GM23338 (cell line): ENCODE results near the gene CDK14. TPM values are rescaled to one million over a fixed set of nuclear protein-coding genes. Genes with fewer than 3 reads are reported as not detected.

ENCODE experiments used
- ATAC-seq: fragments of 200-7000 bp; cut with Tn5 transposase; 3 replicates; pipeline ENCODE4 v1.9.1; 2020
- DNase-seq: peaks from one replicate; pipeline ENCODE4 v3.0.0-alpha.2; 2015; ENCODE audit warnings: low spot score
- H2AFZ ChIP-seq: fragments of 200-600 bp; sonication (generic); 2 replicates; pipeline ENCODE4 v1.8.0; 2016; ENCODE audit warnings: antibody characterized with exemption, mild to moderate bottlenecking, moderate library complexity
- H3F3A ChIP-seq: fragments of 200-600 bp; sonication (generic); replicated peaks from 2 replicates; pipeline ENCODE4 v1.8.0; 2017; ENCODE audit warnings: antibody characterized with exemption, mixed run types, low read depth
- H3K27ac ChIP-seq: fragments of 200-600 bp; sonication (generic); 2 replicates; pipeline ENCODE4 v1.6.1; 2016; ENCODE audit warnings: low read depth
- H3K27me3 ChIP-seq: fragments of 200-600 bp; sonication (generic); 2 replicates; pipeline ENCODE4 v1.8.0; 2016; ENCODE audit warnings: mild to moderate bottlenecking, mixed run types, moderate library complexity; ENCODE audit not compliant: insufficient read depth
- H3K36me3 ChIP-seq: fragments of 200-600 bp; sonication (generic); 2 replicates; pipeline ENCODE4 v1.8.0; 2016; ENCODE audit warnings: mild to moderate bottlenecking; ENCODE audit not compliant: insufficient read depth
- H3K4me1 ChIP-seq: fragments of 200-600 bp; sonication (generic); 2 replicates; pipeline ENCODE4 v1.8.0; 2016; ENCODE audit warnings: mild to moderate bottlenecking, moderate library complexity; ENCODE audit not compliant: insufficient read depth
- H3K4me2 ChIP-seq: fragments of 200-600 bp; sonication (generic); 2 replicates; pipeline ENCODE4 v1.7.1; 2017; ENCODE audit warnings: mixed run types
- H3K4me3 ChIP-seq: fragments of 200-600 bp; sonication (generic); 2 replicates; pipeline ENCODE4 v1.6.1; 2016; ENCODE audit warnings: mixed run types
- H3K79me2 ChIP-seq: fragments of 200-600 bp; sonication (generic); replicated peaks from 2 replicates; pipeline ENCODE4 v1.8.0; 2017; ENCODE audit warnings: mild to moderate bottlenecking; ENCODE audit not compliant: insufficient read depth
- H3K9me2 ChIP-seq: fragments of 200-600 bp; sonication (generic); 2 replicates; pipeline ENCODE4 v1.8.0; 2017; ENCODE audit not compliant: insufficient read depth
- H4K20me1 ChIP-seq: fragments of 200-600 bp; sonication (generic); replicated peaks from 2 replicates; pipeline ENCODE4 v1.8.0; 2017; ENCODE audit warnings: mild to moderate bottlenecking; ENCODE audit not compliant: insufficient read depth
- H3K27ac Mint-ChIP-seq: 2 replicates; pipeline ENCODE4 v1.8.0; 2020; ENCODE audit warnings: inconsistent platforms, mild to moderate bottlenecking, moderate library complexity, mixed read lengths
- H3K27me3 Mint-ChIP-seq: 3 replicates; pipeline ENCODE4 v1.8.0; 2022; ENCODE audit warnings: low read depth, mild to moderate bottlenecking, moderate library complexity, mixed read lengths, inconsistent platforms; ENCODE audit not compliant: insufficient read depth, poor library complexity
- H3K36me3 Mint-ChIP-seq: 3 replicates; pipeline ENCODE4 v1.8.0; 2021; ENCODE audit warnings: low read depth, mild to moderate bottlenecking, inconsistent platforms, moderate library complexity, mixed read lengths
- H3K4me1 Mint-ChIP-seq: 3 replicates; pipeline ENCODE4 v1.8.0; 2020; ENCODE audit warnings: mild to moderate bottlenecking, inconsistent platforms, mixed read lengths
- H3K4me3 Mint-ChIP-seq: 3 replicates; pipeline ENCODE4 v1.8.0; 2021; ENCODE audit warnings: moderate library complexity, mild to moderate bottlenecking, inconsistent platforms, mixed read lengths
- H3K9me3 Mint-ChIP-seq: 3 replicates; pipeline ENCODE4 v1.8.0; 2020; ENCODE audit warnings: moderate library complexity, mild to moderate bottlenecking, inconsistent platforms, mixed read lengths
- CREB1 ChIP-seq: fragments of 250-450 bp; sonication (Bioruptor Pico); IDR thresholded peaks from 2 replicates; pipeline ENCODE4 v1.5.0; 2020; ENCODE audit warnings: low read depth, mild to moderate bottlenecking, moderate library complexity
- EZH2 ChIP-seq: fragments of 200-600 bp; sonication (generic); IDR thresholded peaks from one replicate; pipeline ENCODE4 v1.8.0; 2017; ENCODE audit warnings: antibody characterized with exemption, mild to moderate bottlenecking, low read depth; ENCODE audit not compliant: unreplicated experiment
- EZH2phosphoT487 ChIP-seq: fragments of 200-600 bp; sonication (generic); IDR thresholded peaks from one replicate; pipeline ENCODE4 v1.8.1; 2018; ENCODE audit warnings: antibody characterized with exemption; ENCODE audit not compliant: unreplicated experiment
- JUNB ChIP-seq: IDR thresholded peaks from one replicate; pipeline ENCODE4 v1.6.1; 2016; ENCODE audit warnings: antibody characterized with exemption; ENCODE audit not compliant: unreplicated experiment
- POLR2AphosphoS5 ChIP-seq: IDR thresholded peaks from 2 replicates; pipeline ENCODE4 v1.6.1; 2016; ENCODE audit warnings: antibody characterized with exemption, low read depth
- STAT1 ChIP-seq: IDR thresholded peaks from one replicate; pipeline ENCODE4 v1.6.1; 2016; ENCODE audit warnings: antibody characterized with exemption; ENCODE audit not compliant: unreplicated experiment
- ZNF114 ChIP-seq: fragments of 250-450 bp; sonication (Bioruptor Pico); IDR thresholded peaks from 2 replicates; pipeline ENCODE4 v1.5.0; 2020; ENCODE audit warnings: mild to moderate bottlenecking, moderate library complexity
- ZNF331 ChIP-seq: fragments of 250-450 bp; sonication (Bioruptor Pico); IDR thresholded peaks from 2 replicates; pipeline ENCODE4 v1.5.0; 2020; ENCODE audit warnings: low read depth, mild to moderate bottlenecking, moderate library complexity
- polyA plus RNA-seq: library from polyadenylated mRNA; unstranded; fragments of >200 nt; fragmentation: Nextera tagmentation; extraction: Ambion mirVana; gene quantifications from 2 replicates; pipeline ENCODE4 v1.2.1, GENCODE V29; 2016
- total RNA-seq: library from RNA; depleted of rRNA; stranded (reverse); fragments of >200 nt; shearing (Covaris generic); gene quantifications from 2 replicates; pipeline ENCODE4 v1.2.3, GENCODE V29; 2014
- TF ChIP-seq, protein P1 (sequence below): IDR thresholded peaks from one replicate; pipeline ENCODE4 v1.6.1; 2018; ENCODE audit warnings: antibody characterized with exemption; ENCODE audit not compliant: unreplicated experiment
- TF ChIP-seq, protein P2 (sequence below): IDR thresholded peaks from 2 replicates; pipeline ENCODE4 v1.6.1; 2016; ENCODE audit warnings: antibody characterized with exemption
- TF ChIP-seq, protein P3 (sequence below), 2 experiments: fragments of 200-600 bp in 1 of 2; sonication (generic) in 1 of 2; conservative IDR thresholded peaks; 2 replicates each; pipeline versions ENCODE4 v1.5.1 to v1.6.1; 2016 to 2017; ENCODE audit warnings: antibody characterized with exemption in 2 of 2, low read depth in 2 of 2, mild to moderate bottlenecking in 2 of 2, moderate library complexity in 1 of 2

CDK14 gene
- total and polyA plus RNA-seq, 2 experiments from 2014 or later: 11.2 to 24.0 TPM

DNA sequence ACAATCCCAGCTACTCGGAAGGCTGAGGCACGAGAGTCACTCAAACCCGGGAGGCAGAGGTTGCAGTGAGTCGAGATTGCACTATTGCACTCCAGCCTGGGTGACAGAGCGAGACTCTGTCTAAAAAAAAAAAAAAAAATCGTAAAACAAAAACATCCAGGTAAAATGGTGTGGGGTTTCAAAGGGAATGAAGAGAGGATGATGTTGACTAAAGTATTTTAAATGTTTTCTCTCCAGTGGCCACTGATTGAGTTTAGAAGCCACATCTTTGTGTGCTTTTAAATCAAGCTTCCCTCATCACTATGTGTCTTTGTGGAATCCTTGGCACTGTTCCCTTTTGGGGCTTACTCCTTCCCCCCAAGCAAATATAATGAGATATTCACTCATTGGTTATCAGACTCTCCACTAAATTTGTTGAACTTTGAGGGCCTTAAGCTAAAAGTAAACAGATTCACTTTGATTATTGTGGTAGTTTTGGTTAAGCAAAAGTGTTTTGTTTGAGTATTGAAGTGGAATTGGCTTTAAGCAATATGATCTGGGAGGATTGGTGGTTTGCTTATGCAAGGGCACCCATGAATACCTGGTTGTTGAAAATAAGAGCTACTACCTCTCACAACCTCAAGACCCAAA is 162.9 kb downstream of the CDK14 start (continued):
- TF ChIP-seq, protein P1, sequence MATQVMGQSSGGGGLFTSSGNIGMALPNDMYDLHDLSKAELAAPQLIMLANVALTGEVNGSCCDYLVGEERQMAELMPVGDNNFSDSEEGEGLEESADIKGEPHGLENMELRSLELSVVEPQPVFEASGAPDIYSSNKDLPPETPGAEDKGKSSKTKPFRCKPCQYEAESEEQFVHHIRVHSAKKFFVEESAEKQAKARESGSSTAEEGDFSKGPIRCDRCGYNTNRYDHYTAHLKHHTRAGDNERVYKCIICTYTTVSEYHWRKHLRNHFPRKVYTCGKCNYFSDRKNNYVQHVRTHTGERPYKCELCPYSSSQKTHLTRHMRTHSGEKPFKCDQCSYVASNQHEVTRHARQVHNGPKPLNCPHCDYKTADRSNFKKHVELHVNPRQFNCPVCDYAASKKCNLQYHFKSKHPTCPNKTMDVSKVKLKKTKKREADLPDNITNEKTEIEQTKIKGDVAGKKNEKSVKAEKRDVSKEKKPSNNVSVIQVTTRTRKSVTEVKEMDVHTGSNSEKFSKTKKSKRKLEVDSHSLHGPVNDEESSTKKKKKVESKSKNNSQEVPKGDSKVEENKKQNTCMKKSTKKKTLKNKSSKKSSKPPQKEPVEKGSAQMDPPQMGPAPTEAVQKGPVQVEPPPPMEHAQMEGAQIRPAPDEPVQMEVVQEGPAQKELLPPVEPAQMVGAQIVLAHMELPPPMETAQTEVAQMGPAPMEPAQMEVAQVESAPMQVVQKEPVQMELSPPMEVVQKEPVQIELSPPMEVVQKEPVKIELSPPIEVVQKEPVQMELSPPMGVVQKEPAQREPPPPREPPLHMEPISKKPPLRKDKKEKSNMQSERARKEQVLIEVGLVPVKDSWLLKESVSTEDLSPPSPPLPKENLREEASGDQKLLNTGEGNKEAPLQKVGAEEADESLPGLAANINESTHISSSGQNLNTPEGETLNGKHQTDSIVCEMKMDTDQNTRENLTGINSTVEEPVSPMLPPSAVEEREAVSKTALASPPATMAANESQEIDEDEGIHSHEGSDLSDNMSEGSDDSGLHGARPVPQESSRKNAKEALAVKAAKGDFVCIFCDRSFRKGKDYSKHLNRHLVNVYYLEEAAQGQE: no peak
- no peak for TF ChIP-seq EZH2phosphoT487
- no peak for TF ChIP-seq CREB1 (CRISPR knock-in tag)
- TF ChIP-seq POLR2AphosphoS5: no peak
- no peak for TF ChIP-seq EZH2
- TF ChIP-seq, protein P2, sequence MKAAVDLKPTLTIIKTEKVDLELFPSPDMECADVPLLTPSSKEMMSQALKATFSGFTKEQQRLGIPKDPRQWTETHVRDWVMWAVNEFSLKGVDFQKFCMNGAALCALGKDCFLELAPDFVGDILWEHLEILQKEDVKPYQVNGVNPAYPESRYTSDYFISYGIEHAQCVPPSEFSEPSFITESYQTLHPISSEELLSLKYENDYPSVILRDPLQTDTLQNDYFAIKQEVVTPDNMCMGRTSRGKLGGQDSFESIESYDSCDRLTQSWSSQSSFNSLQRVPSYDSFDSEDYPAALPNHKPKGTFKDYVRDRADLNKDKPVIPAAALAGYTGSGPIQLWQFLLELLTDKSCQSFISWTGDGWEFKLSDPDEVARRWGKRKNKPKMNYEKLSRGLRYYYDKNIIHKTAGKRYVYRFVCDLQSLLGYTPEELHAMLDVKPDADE: no peak
- no peak for TF ChIP-seq JUNB
- no peak for TF ChIP-seq ZNF114
- no peak for TF ChIP-seq ZNF331 (CRISPR knock-in tag)
- TF ChIP-seq, protein P3, sequence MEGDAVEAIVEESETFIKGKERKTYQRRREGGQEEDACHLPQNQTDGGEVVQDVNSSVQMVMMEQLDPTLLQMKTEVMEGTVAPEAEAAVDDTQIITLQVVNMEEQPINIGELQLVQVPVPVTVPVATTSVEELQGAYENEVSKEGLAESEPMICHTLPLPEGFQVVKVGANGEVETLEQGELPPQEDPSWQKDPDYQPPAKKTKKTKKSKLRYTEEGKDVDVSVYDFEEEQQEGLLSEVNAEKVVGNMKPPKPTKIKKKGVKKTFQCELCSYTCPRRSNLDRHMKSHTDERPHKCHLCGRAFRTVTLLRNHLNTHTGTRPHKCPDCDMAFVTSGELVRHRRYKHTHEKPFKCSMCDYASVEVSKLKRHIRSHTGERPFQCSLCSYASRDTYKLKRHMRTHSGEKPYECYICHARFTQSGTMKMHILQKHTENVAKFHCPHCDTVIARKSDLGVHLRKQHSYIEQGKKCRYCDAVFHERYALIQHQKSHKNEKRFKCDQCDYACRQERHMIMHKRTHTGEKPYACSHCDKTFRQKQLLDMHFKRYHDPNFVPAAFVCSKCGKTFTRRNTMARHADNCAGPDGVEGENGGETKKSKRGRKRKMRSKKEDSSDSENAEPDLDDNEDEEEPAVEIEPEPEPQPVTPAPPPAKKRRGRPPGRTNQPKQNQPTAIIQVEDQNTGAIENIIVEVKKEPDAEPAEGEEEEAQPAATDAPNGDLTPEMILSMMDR (conservative IDR thresholded peaks at IDR 0.05; ENCODE audit: low read depth in 2 of 2): no peak

DNA sequence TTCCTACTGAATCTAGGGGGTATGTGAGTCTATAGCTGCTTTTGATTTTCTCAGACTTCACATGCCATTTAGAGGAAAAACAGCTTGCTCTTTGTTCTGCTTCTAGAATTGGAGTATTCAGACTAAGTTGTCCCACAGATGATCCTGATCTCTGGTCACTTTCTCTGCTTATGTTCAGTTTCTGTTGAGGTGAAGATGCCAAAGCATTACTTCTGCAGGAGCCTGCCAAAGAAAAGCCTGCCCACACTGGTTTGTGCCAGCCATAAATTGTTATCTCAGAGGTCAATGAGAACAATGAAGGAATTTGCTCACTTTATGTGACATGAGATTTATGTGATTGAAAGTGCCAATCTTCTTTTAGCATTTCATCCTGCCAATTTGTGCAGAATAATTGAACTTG is 163.6 kb downstream of the CDK14 start:
- Histone ChIP-seq H3K36me3 (no peaks in the 10 kb centered on the region), H3K79me2 (0 out of 2 replicates have a peak, but pooled peaks cover 9% of the 10 kb centered on the region), H4K20me1 (no peaks in the 10 kb centered on the region; the same call in 1 of the 2 replicates), H3K4me3 (no peak overlapping the region), H2AFZ (no peak overlapping the region), H3K27ac (no peak overlapping the region), H3F3A (no peaks in the 10 kb centered on the region), H3K4me1 (peaks cover 10% of the 10 kb centered on the region), H3K27me3 (no peaks in the 10 kb centered on the region), H3K9me2 (no peaks in the 10 kb centered on the region), H3K4me2 (no peak overlapping the region)
- Mint-ChIP-seq H3K27me3 (peaks cover 4% of the 10 kb centered on the region), H3K36me3 (no peaks in the 10 kb centered on the region), H3K9me3 (no peaks in the 10 kb centered on the region), H3K4me1 (peaks cover 20% of the 10 kb centered on the region), H3K4me3 (no peak overlapping the region), H3K27ac (no peak overlapping the region)
- ATAC-seq (no peak), DNase-seq (no peak)
- TF ChIP-seq, protein P3 (conservative IDR thresholded peaks at IDR 0.05; ENCODE audit: low read depth in 2 of 2): no peak
- TF ChIP-seq POLR2AphosphoS5 (no peak), STAT1 (no peak), ZNF114 (no peak), CREB1 (CRISPR knock-in tag) (no peak)
- TF ChIP-seq, protein P1: no peak
